ENCODE results near the gene WNT5A.

The WNT5A gene

GRCh38 chr3:55486857-55487380 lies at the start of gene WNT5A:
TSS of gene WNT5A (minus strand) at chr3:55487306. CDS start at chr3:55486985, 321 bp downstream.
- DNase-seq: peak; percentile 63

GRCh38 chr3:55534876-55535275 lies 47.8 kb upstream of the WNT5A start:
- no peak for DNase-seq

- DNase-seq: no peak
Measured at GRCh38 chr3:55532806-55533205, 45.7 kb upstream of the WNT5A start.

- DNase-seq: no peak
Measured at GRCh38 chr3:55531321-55531720, 44.2 kb upstream of the WNT5A start.

- no peak for DNase-seq
Measured at GRCh38 chr3:55527361-55527760, 40.3 kb upstream of the WNT5A start.

- no peak for DNase-seq
Measured at GRCh38 chr3:55526332-55527030, 39.4 kb upstream of the WNT5A start.

GRCh38 chr3:55525436-55525835 lies 38.3 kb upstream of the WNT5A start:
- no peak for DNase-seq

- DNase-seq: no peak
Measured at GRCh38 chr3:55524565-55525244, 37.6 kb upstream of the WNT5A start.

GRCh38 chr3:55523471-55523870 lies 36.4 kb upstream of the WNT5A start:
- DNase-seq: no peak

- no peak for DNase-seq
Measured at GRCh38 chr3:55521738-55522421, 34.8 kb upstream of the WNT5A start.

- DNase-seq: no peak
Measured at GRCh38 chr3:55521064-55521737, 34.1 kb upstream of the WNT5A start.

GRCh38 chr3:55519019-55519418 lies 31.9 kb upstream of the WNT5A start:
- DNase-seq: no peak

GRCh38 chr3:55518451-55518850 lies 31.3 kb upstream of the WNT5A start:
- DNase-seq: no peak

GRCh38 chr3:55516392-55517030 lies 29.4 kb upstream of the WNT5A start:
- DNase-seq: no peak

- DNase-seq: no peak
Measured at GRCh38 chr3:55515550-55516246, 28.6 kb upstream of the WNT5A start.

- DNase-seq: no peak
Measured at GRCh38 chr3:55514962-55515361, 27.9 kb upstream of the WNT5A start.

- no peak for DNase-seq
Measured at GRCh38 chr3:55512571-55513343, 25.7 kb upstream of the WNT5A start.

- DNase-seq: no peak
Measured at GRCh38 chr3:55511895-55512570, 24.9 kb upstream of the WNT5A start.

GRCh38 chr3:55508335-55508734 lies 21.2 kb upstream of the WNT5A start:
- DNase-seq: no peak

GRCh38 chr3:55507808-55508207 lies 20.7 kb upstream of the WNT5A start:
- DNase-seq: no peak

GRCh38 chr3:55505776-55506175 lies 18.7 kb upstream of the WNT5A start:
- DNase-seq: no peak
